NCI-H82 (cell line): ENCODE measurements around the gene RASEF.

Source experiments
- DNase-seq: peaks from one replicate; lab custom pipeline; 2025; lab: John Stamatoyannopoulos, UW

RASEF gene

DNA sequence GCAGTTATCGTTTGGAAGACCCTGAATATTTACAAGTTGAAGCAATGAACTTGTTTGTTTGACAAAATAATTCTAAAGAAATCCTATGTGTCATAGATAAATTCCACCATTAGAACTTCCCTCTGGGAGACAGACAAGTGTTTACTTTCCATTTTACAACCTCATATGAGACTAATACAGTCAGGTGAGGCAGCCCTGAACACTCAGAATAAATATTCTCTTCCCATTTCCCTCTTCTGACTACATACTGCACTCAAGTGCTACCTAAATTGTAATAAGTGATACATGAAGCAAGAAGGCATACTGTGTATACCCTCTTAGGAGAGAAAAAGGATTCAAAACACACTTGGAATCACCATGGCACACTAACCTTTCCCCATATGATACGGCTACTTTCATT, 6.8 kb downstream of the RASEF start:
- no peak for DNase-seq

DNA sequence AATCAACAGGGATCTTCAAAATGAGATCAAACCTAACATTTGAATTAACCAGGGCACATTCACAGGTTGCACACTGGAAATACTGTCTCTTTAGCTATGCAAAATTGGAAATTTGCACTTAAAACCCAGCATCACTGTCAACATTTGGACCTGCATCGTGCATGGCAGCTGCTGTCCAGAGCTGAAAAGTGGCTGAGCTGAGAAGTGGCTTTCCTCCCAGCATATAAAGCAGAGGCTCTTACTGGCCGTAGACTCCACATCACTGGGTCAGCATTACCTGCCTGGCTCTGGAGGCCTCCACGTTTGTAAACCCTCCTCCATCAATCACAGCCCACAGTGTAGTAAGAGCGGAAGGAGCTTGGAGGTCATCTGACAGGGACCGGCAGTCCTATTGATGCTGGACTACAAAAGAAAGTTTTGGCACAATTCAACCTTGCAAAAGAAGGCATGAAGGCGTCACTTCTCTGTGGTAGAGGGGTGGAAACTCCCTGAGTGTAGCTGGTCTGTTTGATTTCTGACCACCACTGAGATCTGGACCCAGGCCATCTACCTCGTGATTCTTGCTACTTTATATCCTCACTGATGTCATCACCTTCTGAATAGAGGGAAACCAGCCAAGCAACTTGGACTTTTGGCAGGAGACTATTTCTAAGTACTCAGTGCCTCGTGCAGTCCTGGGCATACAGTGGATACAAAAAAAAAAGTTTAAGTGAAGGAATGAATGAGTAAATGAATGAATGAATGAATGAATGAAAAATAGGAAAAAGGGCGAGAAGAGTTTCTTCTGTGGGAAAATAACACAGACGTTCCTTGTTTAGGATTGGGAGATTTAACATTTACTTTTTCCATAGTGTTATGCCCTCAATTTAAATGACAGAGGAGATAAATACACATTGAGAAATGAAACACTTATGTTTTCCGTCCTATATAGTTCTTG, 14.8 kb downstream of the RASEF start:
- DNase-seq, result no peak

DNA sequence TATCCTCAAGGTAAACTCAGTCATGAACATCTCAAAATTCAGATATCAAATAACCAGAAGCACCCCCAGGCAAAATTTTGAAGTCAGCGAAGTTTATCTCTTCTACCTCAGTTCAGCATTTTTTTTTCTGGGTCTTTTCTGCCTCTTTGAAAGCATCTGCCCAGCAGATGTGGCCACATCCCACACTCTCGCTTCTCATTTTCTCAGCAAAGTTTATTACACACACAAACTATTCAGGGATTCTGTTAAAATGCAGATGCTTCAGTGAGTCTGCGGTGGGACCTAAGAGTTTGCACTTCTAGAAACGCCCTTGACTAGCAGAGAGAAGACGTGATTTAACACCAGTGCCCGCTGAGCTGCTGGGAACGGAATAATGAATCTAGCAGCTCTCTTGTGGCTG, 19.3 kb downstream of the RASEF start:
- DNase-seq, result no peak

DNA sequence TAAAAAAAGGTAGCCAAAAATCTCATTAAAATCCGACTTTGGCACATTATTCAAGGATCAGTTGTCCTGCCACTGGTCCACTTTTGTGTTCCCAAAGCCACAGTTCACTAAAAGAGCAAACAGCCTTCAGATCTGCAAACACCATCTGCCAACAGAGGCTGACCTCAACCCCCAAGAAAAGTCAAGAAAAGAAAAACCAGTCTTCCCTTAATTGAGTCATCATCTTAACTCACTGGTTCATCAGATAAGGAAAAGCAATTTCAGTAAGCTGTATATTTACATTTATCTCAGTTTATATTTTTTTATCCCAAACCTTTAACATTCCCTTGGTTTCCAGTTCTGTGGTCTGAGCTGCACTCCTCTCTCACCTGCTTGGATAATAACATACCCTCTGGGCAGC, 21.2 kb downstream of the RASEF start:
- no peak for DNase-seq

GRCh38 chr9:83039303-83039702, 23.6 kb downstream of the RASEF start:
- DNase-seq, result no peak

GRCh38 chr9:83036043-83036442, 26.9 kb downstream of the RASEF start:
- DNase-seq, result no peak

DNA sequence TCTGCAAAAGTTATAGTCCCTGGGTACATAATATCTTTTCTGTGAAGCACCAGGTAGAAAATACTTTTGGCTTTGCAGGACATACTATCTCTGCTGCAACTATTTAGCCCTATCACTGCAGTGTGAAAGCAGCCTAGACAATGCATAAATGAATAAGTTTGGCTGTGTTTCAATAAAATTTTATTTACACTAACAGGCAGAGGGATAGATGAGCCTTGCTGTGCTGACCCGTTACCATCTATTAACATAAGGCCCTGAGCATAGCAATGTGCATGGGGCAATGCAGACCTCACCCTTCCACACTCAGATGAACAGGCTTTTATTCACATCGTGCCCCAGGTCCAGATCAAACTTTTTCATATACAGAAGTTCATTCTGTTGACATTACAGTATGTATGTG, 27.8 kb downstream of the RASEF start:
- no peak for DNase-seq

DNA sequence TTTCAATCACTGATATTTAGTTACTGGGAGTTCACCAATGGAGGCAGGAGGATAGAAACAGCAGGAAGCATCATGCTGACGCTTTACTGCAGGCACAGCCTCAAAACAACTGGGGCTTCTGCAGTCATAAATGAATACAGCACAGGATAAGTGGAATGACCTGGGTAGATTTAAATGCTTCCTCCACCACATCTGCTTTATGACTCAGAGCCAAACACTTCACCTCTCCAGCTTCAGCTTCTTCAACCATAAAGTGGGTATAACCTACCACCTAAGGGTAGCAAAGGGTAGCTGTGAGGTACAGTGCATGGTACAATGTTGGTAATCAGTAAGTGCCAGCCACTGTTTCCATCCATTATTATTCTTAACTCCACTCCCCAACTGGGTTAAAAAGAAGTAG, 28.4 kb downstream of the RASEF start:
- DNase-seq, result no peak

GRCh38 chr9:83034026-83034425, 28.9 kb downstream of the RASEF start:
- DNase-seq, result no peak

- DNase-seq, result no peak
These were observed 30.8 kb downstream of the RASEF start for GRCh38 chr9:83032065-83032625.

DNA sequence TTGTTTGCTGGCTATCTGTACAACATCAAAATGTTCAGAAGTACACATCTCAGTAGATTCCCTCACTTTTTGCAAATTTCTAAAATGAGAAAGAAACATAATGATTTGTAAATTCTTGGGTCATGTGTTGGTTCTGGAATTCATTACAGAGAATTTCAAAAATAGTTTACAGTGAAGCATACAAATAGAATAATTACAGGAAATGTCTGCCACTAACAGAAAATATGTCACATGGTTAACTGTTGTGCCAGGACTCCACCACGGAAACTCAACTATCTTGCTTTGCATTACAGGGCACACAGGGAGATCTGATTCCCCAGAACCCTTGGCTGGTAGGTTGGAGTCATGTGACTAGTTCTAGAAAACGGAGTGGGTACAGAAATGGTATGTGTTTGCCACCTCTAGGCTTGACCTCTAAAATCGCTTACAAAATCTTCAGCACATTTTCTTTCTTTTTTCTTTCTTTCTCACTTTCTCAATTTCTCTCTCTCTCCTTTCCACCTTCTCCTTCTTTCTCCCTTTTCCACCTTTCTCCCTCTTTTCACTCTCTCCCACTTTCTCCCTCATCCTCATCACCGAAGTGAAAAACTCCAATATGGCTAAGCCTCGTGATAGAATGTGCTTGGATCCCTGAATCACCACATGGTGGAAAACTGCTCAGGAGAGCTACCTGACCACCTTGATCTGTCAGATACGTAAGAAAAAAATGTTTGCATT, 32.4 kb downstream of the RASEF start:
- DNase-seq, result no peak

DNA sequence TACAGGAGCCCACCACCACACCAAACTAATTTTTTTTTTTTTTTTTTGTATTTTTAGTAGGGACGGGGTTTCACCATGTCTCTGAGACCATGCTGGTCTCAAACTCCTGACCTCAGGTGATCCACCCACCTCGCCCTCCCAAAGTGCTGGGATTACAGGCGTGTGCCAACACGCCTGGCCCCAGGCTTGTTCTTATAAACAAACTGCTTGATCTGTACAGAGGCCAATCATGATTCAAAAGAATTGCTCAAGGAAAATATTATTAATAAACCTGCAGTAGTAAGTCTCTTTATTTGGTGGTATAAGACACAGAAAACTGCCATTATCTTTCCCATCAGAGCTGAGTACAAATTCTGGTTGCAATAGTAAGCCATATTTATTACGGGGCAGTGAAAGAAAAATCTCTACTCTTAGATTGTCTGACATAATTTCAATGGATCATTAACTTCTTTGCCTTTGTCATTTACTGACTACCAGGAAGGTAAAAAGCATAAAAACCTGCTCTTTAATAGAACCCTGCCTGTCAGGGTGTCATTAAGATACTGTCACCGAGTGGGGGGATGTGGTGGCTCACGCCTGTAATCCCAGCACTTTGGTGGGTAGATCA, 33.3 kb downstream of the RASEF start:
- DNase-seq, result no peak

GRCh38 chr9:83027153-83027891, 35.6 kb downstream of the RASEF start:
- no peak for DNase-seq

- peak; percentile 4 for DNase-seq
These were observed 38.3 kb downstream of the RASEF start for GRCh38 chr9:83024506-83025125.

DNA sequence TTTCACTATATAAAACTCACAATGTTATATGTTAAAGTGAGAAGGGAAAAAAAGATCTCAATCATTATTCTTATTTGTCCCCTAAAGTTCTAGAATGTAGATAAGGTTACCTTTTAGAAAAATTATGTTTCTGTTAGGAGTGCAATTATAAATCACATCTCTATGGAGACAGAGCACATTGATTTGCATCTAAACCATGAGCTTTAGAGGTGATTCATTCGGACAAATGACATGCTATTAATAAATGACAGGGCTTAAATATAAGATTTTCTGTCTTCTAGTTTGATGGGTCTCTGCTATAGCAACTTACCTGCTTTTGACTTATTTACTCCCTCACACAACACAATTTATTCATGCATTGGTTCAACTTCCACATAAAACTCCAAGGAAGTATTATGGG, 39.8 kb downstream of the RASEF start:
- DNase-seq, result no peak

DNA sequence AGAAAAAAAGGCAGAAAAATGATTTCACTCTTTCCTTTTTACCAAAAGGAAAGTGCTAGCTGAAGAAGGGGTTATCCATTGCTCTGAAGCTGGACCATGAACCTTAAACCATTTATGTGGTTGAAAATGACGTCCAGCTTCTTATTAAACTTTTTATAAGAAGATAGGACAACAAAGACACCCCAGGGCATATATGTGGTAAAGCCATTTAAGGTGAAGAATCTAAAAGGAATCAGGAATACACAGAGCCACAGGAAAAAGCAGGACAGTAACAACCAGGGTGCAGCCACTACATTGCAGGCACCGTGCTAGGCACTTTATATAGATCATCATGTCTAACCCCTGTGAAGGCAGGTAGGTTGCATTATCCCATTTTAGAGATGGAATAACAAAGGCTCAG, 42.1 kb downstream of the RASEF start:
- DNase-seq, result no peak

GRCh38 chr9:83020327-83020726, 42.6 kb downstream of the RASEF start:
- DNase-seq, result no peak

- no peak for DNase-seq
These were observed 43.7 kb downstream of the RASEF start for GRCh38 chr9:83019246-83019645.

- DNase-seq, result peak; percentile 18
These were observed 47.0 kb downstream of the RASEF start for GRCh38 chr9:83015897-83016296.

DNA sequence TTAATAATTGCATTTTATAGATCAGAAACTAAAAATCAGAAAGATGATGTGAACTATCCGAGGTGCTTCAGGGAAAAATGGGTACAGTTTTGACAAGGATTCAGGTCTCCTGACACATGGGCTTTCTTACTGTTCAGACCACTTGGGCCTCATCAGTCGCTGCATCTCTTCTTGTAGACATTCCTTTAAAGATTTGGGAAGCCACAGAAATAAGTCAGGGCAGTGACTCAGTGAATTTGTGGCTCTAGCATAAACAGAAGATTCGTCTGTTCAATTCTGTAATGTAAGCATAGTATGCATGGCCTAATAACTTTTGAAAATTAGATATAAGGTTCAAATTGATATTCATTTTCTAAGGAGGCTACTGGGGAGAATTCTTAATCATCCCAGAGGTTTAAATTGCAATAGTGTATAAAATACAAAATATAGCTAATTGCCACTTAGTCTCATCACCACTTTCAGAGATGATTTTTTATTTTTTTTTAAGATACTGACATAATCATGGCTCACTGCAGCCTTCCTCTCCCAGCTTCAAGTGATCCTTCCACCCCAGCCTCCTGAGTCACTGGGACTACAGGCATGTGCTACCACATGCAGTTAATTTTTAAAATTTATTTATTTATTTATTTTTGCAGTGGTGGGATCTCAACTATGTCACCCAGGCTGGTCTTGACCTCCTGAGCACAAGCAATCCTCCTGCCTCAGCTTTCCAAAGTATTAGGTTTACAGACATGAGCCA, 48.9 kb downstream of the RASEF start:
- no peak for DNase-seq
